HT1080 (cell line): ENCODE data around the gene ABCB9. TPM values are rescaled to one million over a fixed set of nuclear protein-coding genes. Genes with fewer than 3 reads are reported as not detected.

Source experiments
- DNase-seq: peaks from one replicate; pipeline ENCODE4 v3.0.0-alpha.2; 2015; ENCODE audit warnings: low read depth
- small RNA-seq: library from RNA; depleted of rRNA; stranded (forward); fragments of <200 nt; gene quantifications from one replicate; pipeline ENCODE3, GENCODE V24; 2014
- total RNA-seq: library from RNA; depleted of rRNA; stranded (reverse); fragments of >200 nt; shearing (Covaris generic); gene quantifications from 2 replicates; pipeline ENCODE4 v1.2.3, GENCODE V29; 2014; rRNA removed

ABCB9 gene
- total RNA-seq, 1 experiment from 2014 or later: 32.8 TPM

GRCh38 chr12:122884091-122884826 is 82.0 kb downstream of the ABCB9 start:
- no peak for DNase-seq

GRCh38 chr12:122882908-122883558 is 83.2 kb downstream of the ABCB9 start:
- no peak for DNase-seq

GRCh38 chr12:122880668-122881067 is 85.6 kb downstream of the ABCB9 start:
- no peak for DNase-seq

GRCh38 chr12:122880155-122880667 is 86.1 kb downstream of the ABCB9 start:
- no peak for DNase-seq

Small RNAs within 50 kb of the gene (small RNA-seq; reads per million reads assigned to genes)
- gene ARL6IP4: not detected
- gene MIR4304: not detected

Other genes starting within 250 kb of the ABCB9 start
- not detected in 2 replicates for gene HCAR3, start 249.7 kb downstream of the ABCB9 start, total RNA-seq
- 0.02 TPM in 1 of 2 replicates, not detected in the other for gene HCAR1, start 235.6 kb downstream of the ABCB9 start, total RNA-seq
- gene DENR, start 213.6 kb downstream of the ABCB9 start, total RNA-seq: 55.3 and 56.4 TPM in 2 replicates
- gene CCDC62, start 191.9 kb downstream of the ABCB9 start, total RNA-seq: 0.13 and 0.40 TPM in 2 replicates
- 30.1 and 46.1 TPM in 2 replicates for gene HIP1R, start 131.0 kb downstream of the ABCB9 start, total RNA-seq
- 62.9 and 87.4 TPM in 2 replicates for gene VPS37B, start 70.3 kb downstream of the ABCB9 start, total RNA-seq
- gene OGFOD2, start 8.8 kb upstream of the ABCB9 start, total RNA-seq: 19.4 and 22.7 TPM in 2 replicates
- gene ARL6IP4, start 14.2 kb upstream of the ABCB9 start, total RNA-seq: 237 and 253 TPM in 2 replicates
- 3.0 and 6.2 TPM in 2 replicates for gene PITPNM2, start 184.6 kb upstream of the ABCB9 start, total RNA-seq